COLO668 (cell line): ENCODE results near the gene CDH4.

Source experiments
- DNase-seq: peaks from one replicate; lab custom pipeline; 2025; ENCODE audit not compliant: unreplicated experiment; lab: John Stamatoyannopoulos, UW

The CDH4 gene

DNA sequence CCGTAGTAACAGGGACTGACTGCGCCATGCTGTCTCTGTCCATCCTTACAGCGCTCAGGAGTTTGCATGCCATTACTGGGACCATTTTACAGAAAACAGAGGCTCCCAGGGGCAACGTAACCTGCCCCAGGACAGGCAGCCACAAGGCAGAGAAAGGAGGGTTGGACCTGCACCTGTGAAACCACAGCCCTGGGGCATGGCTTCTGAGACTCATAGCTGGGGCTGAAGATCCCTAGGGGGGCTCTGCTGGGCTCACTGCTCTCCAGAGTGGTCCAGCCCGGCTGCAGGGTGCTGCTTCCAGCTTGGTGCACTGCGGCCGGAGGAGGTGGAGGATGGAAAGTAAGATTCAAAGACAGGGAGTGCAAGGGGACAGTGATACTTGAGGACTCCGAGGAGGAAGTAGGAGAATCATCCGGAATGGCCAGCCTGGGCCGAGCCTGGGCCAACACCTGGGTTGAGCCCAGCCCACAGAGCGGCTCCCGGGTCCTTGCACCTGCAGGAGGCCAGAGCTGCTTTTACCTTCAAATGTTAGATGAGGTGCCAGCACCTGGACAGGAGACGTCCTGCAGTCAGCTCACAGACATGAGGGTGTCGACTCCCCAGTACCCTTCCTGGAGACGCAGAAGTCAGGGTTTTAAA, 183.2 kb downstream of the CDH4 start:
- DNase-seq, result no peak

DNA sequence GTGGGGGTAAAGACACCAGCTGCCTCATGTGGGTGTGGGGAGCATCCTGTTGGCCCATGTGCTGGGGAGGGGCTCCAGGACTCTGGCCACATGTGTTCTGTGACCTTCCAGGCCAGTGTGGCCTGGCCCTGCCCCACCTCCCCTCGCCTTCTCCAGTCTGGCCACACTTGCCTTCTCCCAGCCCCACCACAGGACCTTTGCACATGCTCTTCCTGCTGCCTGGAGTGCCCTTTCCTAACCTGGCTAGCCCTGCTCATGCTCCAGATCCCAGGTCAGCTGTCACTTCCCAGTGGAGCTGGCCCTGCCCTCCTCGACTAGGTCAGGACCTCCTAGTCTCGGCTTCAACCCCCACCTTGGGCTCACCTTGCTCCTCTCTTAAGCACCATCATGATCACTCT, 183.8 kb downstream of the CDH4 start:
- no peak for DNase-seq

DNA sequence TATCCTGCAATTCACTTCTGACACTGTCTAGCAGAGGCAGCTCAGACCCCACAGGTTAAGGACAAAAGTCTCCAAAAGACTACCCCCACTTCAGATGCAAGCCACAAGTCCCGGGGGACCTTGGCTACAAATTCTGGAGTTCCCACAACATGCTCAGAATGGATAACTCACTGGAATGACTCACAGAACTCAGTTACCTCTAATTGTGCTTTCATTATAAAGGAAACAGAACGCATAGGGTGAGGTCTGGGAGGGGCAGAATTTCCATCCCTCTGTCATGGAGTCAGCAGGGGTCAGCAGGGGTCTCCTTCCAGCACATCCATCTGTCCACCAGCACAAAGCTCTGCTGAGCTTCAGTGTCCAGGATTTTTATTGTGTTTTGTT, 184.2 kb downstream of the CDH4 start:
- DNase-seq, result no peak

GRCh38 chr20:61436667-61437279, 184.7 kb downstream of the CDH4 start:
- no peak for DNase-seq

- DNase-seq, result no peak
Observed at GRCh38 chr20:61437280-61438206, 185.5 kb downstream of the CDH4 start.

GRCh38 chr20:61438285-61438684, 186.2 kb downstream of the CDH4 start:
- no peak for DNase-seq

- no peak for DNase-seq
Observed at GRCh38 chr20:61439251-61439650, 187.2 kb downstream of the CDH4 start.

- no peak for DNase-seq
Observed at GRCh38 chr20:61440548-61441055, 188.5 kb downstream of the CDH4 start.

GRCh38 chr20:61441537-61441936, 189.5 kb downstream of the CDH4 start:
- no peak for DNase-seq

DNA sequence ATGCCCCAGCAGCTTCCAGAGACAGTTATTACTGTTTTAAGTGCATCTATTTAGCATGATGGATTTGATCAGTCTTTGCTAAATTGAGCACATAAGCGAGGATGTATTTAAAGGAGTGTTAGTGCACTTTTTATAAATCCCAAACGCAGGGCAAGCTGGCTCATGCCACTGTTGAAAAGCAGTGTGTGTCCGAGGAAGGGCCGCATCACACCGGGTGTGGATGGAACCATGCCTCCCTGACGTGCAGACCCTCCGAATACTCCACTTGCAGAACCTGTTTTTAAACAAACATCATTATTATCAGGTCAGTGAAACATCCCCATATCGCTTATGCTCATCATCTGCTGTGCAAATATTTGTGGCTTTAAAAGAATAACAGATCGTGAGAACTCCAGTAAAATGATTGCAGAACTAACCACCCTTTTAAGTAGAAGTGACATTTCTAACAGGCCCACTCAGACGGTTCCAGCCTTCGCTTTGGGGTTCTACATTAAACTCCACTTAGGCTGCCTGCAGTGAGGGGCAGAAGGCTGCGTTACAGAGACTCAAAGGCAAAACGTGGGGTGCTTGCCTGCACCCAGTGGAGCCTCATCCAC, 190.1 kb downstream of the CDH4 start:
- DNase-seq, result peak; percentile 8

- no peak for DNase-seq
Observed at GRCh38 chr20:61442718-61443117, 190.7 kb downstream of the CDH4 start.

- DNase-seq, result no peak
Observed at GRCh38 chr20:61443443-61444126, 191.5 kb downstream of the CDH4 start.

GRCh38 chr20:61444637-61445036, 192.6 kb downstream of the CDH4 start:
- DNase-seq, result no peak

DNA sequence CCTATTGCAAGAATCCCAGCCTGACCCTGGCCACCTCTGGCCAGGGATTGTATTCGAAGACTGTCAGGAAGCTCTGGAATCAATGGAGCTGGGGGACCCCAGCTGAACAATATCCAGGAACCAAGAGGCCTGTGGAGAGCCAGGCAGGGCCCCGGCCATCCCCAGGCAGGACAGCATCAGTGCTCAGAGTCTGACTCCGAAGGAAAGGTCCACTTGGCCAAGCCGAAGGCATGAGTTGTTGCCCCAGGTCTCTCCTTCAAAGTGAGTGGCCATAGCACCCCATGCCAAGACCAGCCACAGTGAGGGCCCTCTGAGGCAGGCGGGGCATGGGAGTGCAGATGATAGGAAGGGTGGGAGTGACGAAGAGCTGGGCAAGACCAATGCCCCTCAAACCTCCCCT, 193.1 kb downstream of the CDH4 start:
- DNase-seq, result no peak

DNA sequence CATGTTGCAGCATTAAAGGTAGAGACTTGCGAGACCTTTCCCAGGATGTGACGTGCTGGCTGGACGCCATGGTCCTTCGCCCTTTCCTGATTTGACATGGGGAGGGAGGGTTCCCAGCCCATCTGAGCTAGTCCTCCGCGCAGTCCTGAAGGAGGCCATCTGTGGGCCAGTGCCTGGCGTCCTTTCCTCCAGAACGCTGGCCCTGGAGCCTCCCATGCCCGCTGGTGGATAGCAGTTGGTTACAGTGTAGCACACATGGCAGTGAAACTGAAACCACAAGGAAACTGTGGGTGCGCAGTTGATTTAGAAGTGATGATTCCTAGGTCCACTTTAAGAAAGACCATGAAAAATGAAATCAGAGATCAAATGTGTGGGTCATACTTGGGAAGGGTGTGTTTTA, 193.7 kb downstream of the CDH4 start:
- no peak for DNase-seq

GRCh38 chr20:61447952-61448351, 195.9 kb downstream of the CDH4 start:
- no peak for DNase-seq

- DNase-seq, result no peak
Observed at GRCh38 chr20:61448386-61448785, 196.3 kb downstream of the CDH4 start.

DNA sequence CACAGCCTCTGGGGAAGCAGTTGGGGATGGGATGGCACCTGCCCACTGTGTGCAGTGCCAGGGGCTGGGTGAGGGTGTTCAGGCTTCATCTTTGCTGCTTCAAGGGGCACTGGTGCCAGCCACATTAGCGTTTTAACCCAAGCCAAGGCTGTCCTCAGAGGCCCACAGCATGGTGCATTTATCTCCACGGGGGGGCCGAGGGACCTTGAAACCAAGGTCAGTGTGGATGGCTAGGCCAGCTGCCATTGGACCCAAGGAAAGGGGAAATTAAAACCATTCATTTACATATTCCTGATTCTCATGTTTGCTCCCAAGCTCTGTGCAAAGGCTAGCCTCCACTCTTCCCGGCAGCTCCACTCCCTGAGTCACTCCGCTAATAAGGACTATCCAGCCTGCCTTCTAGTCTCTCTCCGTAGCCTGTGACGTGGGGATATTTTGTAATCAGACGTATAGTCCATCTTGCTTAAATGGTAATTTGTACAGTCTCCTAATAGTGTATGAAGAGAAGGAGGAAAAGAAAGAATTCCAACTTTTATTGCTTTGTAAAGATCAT, 197.1 kb downstream of the CDH4 start:
- no peak for DNase-seq

- no peak for DNase-seq
Observed at GRCh38 chr20:61449916-61450315, 197.9 kb downstream of the CDH4 start.

- DNase-seq, result no peak
Observed at GRCh38 chr20:61450549-61450948, 198.5 kb downstream of the CDH4 start.

- no peak for DNase-seq
Observed at GRCh38 chr20:61451009-61451408, 198.9 kb downstream of the CDH4 start.
